Memory B cell (primary cell): Measurements from ENCODE around the gene MPZL3.

Experiments
- ATAC-seq: fragments of 150-1000 bp; cut with Tn5 transposase; 2 replicates; pipeline ENCODE4 v1.10.0; 2021; ENCODE audit warnings: low read depth, mild to moderate bottlenecking, moderate library complexity
- DNase-seq, 2 donors: peaks; one replicate each; pipeline ENCODE4 v3.0.0; 2022; ENCODE audit warnings: low spot score in 2 of 2
- H3K27ac Mint-ChIP-seq: one replicate; pipeline ENCODE4 v1.8.0; 2022; ENCODE audit warnings: mild to moderate bottlenecking, moderate library complexity, mixed read lengths
- H3K27me3 Mint-ChIP-seq: one replicate; pipeline ENCODE4 v1.8.0; 2022; ENCODE audit warnings: mixed read lengths
- H3K36me3 Mint-ChIP-seq: one replicate; pipeline ENCODE4 v1.8.0; 2022; ENCODE audit warnings: mild to moderate bottlenecking, mixed read lengths
- H3K4me1 Mint-ChIP-seq: one replicate; pipeline ENCODE4 v1.8.0; 2022; ENCODE audit warnings: mixed read lengths
- H3K4me3 Mint-ChIP-seq: one replicate; pipeline ENCODE4 v1.8.0; 2022; ENCODE audit warnings: mild to moderate bottlenecking, moderate library complexity, mixed read lengths
- H3K9me3 Mint-ChIP-seq: one replicate; pipeline ENCODE4 v1.8.0; 2022; ENCODE audit warnings: mixed read lengths

MPZL3 gene

DNA sequence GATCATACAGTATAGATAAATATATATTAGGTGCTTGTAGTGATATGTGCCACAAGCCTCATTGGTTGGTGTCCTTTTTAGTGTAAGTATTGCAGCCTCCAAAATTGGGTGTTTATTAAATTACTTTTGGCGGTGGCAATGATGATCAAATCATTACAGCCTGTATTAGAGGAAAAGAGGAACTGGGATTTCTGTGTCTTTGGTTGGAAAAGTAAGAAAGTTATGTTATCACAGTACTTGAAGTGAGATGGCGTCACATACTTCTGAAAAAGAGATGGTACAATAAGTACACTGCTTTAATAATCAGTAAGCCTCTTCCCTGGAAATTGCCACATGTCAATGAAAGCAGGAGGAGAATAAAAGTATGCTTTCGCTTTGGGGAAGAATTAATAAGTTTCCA is 523 bp upstream of the MPZL3 start:
- DNase-seq = no peak
- H3K27ac Mint-ChIP-seq = peak overlapping the region; percentile 100
- H3K27me3 Mint-ChIP-seq = peaks cover 6% of the 10 kb centered on the region
- no peaks in the 10 kb centered on the region for H3K9me3 Mint-ChIP-seq
- peaks cover 8% of the 10 kb centered on the region for H3K4me1 Mint-ChIP-seq
- ATAC-seq = peak; percentile 12
- peaks cover 6% of the 10 kb centered on the region for H3K36me3 Mint-ChIP-seq
- H3K4me3 Mint-ChIP-seq = peak overlapping the region; percentile 99

DNA sequence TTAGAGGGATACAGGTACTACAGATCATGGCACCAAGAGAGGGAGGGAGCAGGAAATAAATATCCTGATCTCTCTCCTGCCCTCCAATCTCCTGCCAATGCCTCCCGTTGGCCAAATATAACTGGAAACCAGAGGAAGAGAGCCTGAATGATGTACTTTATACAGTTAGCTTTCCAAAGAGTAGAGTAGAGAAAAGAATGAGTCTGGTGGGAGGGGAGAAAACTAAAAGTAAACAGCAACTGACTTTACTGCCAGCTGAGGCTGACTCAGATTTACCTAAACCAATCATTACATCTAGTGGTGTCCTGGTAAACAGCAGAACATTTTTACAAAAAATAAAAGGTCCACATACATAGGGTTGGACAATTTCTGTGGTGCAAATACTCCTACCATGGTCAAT is 5.1 kb downstream of the MPZL3 start:
- no peak for ATAC-seq
- H3K36me3 Mint-ChIP-seq = peaks cover 13% of the 10 kb centered on the region

DNA sequence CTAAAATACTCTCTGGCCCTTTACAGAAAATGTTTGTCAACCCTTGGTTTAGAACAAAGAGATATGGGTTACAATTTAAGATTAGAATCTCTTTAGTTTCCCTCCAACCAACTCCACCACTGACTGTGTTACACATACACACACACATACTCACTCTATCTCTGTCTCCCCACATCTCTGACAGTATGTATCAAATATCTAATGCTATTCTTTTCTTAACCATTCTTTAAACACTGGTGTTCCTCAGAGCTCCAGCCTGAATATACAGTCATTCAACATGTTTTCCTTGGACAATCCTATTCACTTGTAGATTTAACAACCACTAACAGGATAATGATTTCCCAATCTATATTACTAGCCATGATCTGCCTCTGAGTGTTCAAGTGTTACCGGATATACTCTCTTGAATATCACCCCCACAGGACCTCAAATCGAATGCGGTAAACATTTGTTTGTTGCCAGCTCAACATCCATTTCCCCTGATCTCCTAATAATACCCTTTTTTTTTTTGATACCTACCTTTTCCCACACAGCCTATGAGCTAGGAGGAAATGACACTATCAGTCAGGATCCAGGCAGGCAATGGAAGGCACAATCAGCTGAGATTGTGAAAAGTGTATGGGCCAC is 6.1 kb downstream of the MPZL3 start:
- DNase-seq (no peak), ATAC-seq (no peak)
- Mint-ChIP-seq H3K9me3 (no peaks in the 10 kb centered on the region), H3K27ac (peak overlapping the region; percentile 20), H3K4me1 (peaks cover 32% of the 10 kb centered on the region), H3K36me3 (peaks cover 13% of the 10 kb centered on the region), H3K27me3 (no peaks in the 10 kb centered on the region), H3K4me3 (no peak overlapping the region)

More for the DNA sequence above, 5.1 kb downstream of the MPZL3 start:
- Mint-ChIP-seq H3K9me3 (no peaks in the 10 kb centered on the region), H3K27ac (no peak overlapping the region), H3K27me3 (no peaks in the 10 kb centered on the region), H3K4me3 (no peak overlapping the region), H3K4me1 (peaks cover 26% of the 10 kb centered on the region)
- DNase-seq = no peak

DNA sequence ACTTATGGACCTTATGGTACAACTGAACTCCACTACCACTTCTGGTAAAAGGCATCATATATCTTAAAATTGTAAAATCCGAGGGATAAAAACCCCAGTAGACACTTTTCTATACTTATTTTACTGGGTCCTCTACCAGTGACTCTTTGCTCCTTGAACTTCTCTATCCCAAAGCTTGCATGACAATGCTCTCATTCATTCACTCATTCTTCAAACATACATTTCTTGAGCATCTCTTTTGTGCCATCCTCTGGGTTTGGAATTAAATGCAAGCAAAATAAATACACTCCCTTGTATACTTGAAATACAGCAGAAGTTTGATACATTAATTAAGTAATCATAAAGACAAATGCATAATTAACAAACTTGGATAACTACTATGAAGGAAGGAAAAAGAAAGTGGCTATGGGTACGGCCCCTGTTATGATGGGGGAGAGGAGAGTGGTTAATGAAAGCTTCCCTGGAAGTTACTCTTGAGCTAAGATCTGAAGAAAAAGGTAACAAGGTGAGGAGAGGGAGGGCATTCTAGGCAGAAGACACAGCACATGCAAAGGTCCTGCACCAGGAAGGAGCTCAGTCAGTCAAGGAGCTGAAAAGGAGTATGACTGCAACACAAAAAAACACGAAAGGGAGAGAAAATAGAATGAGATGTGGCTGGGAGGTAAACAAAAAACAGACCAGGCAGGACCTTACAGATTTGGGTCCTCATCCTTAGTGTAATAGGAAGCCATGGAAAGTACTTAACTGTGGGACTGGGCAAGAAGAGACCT is 8.0 kb downstream of the MPZL3 start:
- DNase-seq = no peak
- Mint-ChIP-seq H3K27ac (no peak overlapping the region), H3K27me3 (no peaks in the 10 kb centered on the region), H3K36me3 (peaks cover 11% of the 10 kb centered on the region), H3K4me1 (peaks cover 34% of the 10 kb centered on the region), H3K9me3 (no peaks in the 10 kb centered on the region), H3K4me3 (no peak overlapping the region)
- ATAC-seq = no peak

DNA sequence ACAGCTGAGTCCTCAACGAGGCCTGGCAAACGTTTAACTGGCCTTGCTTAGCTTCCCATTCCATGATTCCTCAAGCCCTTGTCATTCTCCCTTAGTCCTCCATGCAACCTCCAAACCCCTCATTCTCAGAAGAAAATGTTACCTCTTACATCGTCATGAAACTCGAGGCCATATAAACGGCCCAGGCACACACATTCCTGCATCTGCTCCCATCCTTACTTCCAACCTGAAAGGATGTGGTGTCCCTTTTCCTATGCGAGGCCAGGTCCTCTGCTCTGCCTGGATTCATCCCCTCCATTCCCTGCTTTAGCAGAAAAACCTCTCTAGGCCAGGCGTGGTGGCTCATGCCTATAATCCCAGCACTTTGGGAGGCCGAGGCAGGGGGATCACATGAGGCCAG is 9.0 kb downstream of the MPZL3 start:
- no peak for DNase-seq
- no peak for ATAC-seq
- Mint-ChIP-seq H3K4me1 (peaks cover 34% of the 10 kb centered on the region), H3K36me3 (peaks cover 14% of the 10 kb centered on the region), H3K9me3 (no peaks in the 10 kb centered on the region), H3K27ac (no peak overlapping the region), H3K27me3 (no peaks in the 10 kb centered on the region), H3K4me3 (no peak overlapping the region)

DNA sequence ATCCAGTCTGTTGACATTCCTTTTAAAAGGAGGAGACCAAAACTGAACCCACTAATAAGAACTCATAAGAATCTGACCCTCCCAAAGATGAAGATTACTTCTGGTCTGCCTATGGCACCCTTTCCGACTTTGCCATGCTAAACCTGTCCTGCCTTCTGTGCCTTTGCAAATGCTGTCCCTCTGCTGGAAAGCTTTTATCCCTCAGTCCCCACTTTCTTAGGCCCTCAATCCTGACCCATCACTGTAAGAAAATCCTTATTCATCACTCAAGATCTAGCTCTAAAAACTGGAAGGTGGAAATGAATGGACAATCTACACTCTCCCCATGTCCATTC is 10.4 kb downstream of the MPZL3 start:
- ATAC-seq = no peak
- DNase-seq = no peak
- Mint-ChIP-seq H3K9me3 (no peaks in the 10 kb centered on the region), H3K4me3 (no peak overlapping the region), H3K4me1 (peaks cover 34% of the 10 kb centered on the region), H3K27me3 (no peaks in the 10 kb centered on the region), H3K36me3 (peaks cover 11% of the 10 kb centered on the region), H3K27ac (no peak overlapping the region)

DNA sequence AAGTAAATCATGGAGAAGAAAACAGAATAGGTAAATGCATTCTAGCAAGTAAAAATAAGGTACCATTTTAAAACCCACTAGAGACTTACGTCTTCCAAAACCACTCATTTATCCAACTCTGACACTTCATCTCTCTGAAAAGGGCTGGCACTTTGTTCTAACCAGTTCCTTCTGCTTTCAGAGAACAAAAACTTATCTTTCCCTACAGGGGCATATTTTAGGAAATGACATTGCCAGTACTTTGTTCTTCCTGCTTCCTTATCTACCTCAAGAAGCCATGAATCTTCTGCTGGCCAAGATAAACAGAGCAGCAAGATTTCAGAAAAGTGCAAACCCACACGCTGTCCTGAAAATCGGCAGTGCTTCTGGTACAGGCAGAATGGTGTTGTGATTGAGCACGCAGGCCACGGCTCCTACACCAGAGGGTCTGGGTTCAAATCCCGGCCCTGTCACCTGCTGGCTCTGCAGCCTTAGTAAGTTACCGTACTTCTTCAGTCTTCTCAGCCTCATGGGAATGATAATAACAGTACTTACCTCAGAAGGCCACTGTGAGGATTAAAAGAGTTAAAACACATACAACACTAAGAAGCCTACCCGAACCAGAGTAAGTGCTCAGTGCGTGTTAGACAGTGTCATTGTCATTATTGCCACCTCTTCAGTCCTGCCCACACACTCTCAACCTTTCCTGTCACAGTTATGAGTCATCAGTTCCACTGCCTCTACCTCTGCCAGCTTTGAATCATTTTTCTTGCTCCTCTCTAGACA is 11.0 kb downstream of the MPZL3 start:
- no peak overlapping the region for H3K4me3 Mint-ChIP-seq
- no peak for DNase-seq
- ATAC-seq = peak; percentile 59
- H3K36me3 Mint-ChIP-seq = peaks cover 15% of the 10 kb centered on the region
- H3K4me1 Mint-ChIP-seq = peaks cover 34% of the 10 kb centered on the region
- no peak overlapping the region for H3K27ac Mint-ChIP-seq
- H3K27me3 Mint-ChIP-seq = no peaks in the 10 kb centered on the region
- no peaks in the 10 kb centered on the region for H3K9me3 Mint-ChIP-seq

DNA sequence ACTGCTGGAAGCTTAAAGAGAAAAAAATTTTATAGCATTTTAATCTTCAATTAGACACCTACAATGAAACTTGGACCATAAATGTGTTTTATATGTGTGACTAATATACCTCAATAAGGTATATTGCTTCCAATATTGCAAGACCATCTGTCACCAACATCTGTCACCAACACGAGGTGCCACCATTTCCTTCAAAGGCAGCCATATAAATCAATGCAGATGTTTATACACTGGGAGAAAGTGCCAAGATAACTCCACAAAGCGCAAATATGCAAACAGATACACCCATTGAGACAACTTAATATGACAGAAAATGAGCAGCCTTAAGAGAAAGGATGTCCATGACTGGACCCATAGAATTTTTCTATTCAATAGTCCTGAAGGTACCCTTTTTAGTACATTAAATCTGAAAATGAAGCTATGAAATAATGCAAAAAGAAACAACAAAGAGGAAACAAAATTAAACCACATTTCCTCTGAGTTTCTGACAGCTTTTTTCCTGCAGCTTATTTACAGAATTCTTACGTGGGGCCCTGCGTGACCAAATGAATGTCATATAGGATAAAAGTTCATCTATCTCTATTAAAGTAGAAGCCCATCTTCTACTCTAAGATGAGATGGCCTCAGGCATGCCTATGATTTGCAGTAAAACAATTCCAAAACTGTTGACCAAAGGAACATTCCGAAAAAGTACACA is 12.5 kb downstream of the MPZL3 start:
- no peak overlapping the region for H3K4me3 Mint-ChIP-seq

DNA sequence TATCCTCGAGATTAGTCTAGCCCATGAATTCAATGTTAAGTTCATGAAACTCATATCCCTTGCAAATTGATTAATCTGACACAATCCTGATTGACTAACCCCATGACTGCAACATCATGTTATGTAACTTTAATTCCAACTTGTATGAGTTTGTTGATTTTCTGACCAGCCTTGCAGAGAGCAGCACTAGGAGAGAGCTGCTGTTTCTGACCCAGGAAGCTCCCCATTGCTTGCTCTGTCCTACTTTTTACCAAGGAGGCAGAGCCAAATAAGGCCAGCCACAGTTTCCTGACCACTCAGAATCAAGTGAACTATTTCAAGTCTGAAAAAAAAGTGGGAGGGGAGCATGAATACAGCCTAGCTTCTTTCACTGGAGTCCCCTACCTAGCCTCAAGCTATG is 13.2 kb downstream of the MPZL3 start:
- ATAC-seq (no peak), DNase-seq (no peak)
- no peak overlapping the region for H3K4me3 Mint-ChIP-seq
- H3K27ac Mint-ChIP-seq = no peak overlapping the region
- H3K36me3 Mint-ChIP-seq = peaks cover 27% of the 10 kb centered on the region
- peaks cover 18% of the 10 kb centered on the region for H3K4me1 Mint-ChIP-seq
- H3K27me3 Mint-ChIP-seq = no peaks in the 10 kb centered on the region
- no peaks in the 10 kb centered on the region for H3K9me3 Mint-ChIP-seq

More for the DNA sequence above, 12.5 kb downstream of the MPZL3 start:
- H3K4me1 Mint-ChIP-seq = peaks cover 24% of the 10 kb centered on the region
- H3K27me3 Mint-ChIP-seq = no peaks in the 10 kb centered on the region
- no peak overlapping the region for H3K27ac Mint-ChIP-seq
- no peaks in the 10 kb centered on the region for H3K9me3 Mint-ChIP-seq
- H3K36me3 Mint-ChIP-seq = peaks cover 25% of the 10 kb centered on the region
- ATAC-seq = no peak
- no peak for DNase-seq

DNA sequence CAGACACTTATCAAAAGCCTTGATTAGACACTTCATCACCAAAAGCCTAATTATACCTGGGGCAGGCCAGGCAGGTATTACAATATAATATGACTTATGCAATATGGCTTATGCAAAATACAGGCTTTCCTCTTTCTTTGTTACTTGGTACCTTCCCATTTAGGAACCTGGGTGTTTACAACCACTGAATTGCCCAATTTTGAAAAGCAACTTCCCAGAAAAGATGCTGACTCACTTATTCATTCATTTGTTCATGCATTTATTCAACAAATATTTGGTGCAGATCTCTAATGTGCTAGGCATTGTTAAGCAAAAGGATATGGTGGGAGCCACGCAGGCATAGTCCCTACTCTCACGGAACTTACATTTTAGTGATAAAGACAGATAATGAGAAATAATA is 13.7 kb downstream of the MPZL3 start:
- ATAC-seq = no peak
- DNase-seq = no peak
- Mint-ChIP-seq H3K27me3 (no peaks in the 10 kb centered on the region), H3K9me3 (no peaks in the 10 kb centered on the region), H3K4me1 (peaks cover 16% of the 10 kb centered on the region), H3K27ac (no peak overlapping the region), H3K36me3 (peaks cover 28% of the 10 kb centered on the region), H3K4me3 (no peak overlapping the region)

DNA sequence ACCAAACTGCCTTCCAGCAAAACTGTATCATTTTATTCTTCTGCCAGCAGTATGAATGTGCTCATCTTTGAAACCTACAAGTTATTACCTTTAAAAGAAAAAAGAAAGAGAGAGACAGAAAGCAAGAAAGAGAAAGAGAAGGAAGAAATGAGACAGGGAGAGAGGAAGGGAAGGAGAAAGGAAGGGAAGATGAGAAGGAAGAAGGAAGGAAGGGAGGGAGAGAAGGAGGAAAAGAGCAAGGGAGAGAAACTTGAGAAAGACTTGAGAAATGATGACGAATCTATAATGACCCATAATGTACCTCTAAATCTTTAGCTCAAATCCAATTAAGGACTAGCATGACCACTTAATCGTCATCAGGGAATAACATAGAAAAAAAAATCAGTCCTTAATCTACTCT is 16.0 kb downstream of the MPZL3 start:
- H3K9me3 Mint-ChIP-seq = no peaks in the 10 kb centered on the region
- H3K27me3 Mint-ChIP-seq = no peaks in the 10 kb centered on the region
- peaks cover 5% of the 10 kb centered on the region for H3K4me1 Mint-ChIP-seq
- no peak for DNase-seq
- H3K4me3 Mint-ChIP-seq = no peak overlapping the region
- H3K27ac Mint-ChIP-seq = no peak overlapping the region
- ATAC-seq = no peak
- H3K36me3 Mint-ChIP-seq = peaks cover 28% of the 10 kb centered on the region

DNA sequence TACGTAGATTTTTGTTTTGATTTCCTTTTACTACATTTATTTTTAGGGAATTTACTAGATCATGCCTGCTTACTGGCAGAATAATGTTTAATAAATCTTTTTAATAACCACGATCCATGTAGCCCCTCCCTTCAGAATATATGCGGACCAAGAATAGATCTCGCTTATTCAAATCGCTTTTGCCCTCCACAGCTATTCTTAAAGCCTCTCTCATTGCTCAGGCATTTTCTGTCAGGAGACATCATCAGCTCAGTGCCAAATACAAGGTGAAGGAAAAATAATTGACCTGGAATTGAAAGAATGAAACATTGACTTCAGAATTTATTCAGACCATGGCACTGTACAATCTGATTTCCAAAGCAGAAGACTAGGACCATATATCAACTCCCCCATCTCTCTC is 17.3 kb downstream of the MPZL3 start:
- Mint-ChIP-seq H3K4me3 (no peak overlapping the region), H3K27me3 (no peaks in the 10 kb centered on the region), H3K4me1 (peaks cover 3% of the 10 kb centered on the region), H3K9me3 (no peaks in the 10 kb centered on the region), H3K36me3 (peaks cover 28% of the 10 kb centered on the region), H3K27ac (no peak overlapping the region)
- ATAC-seq (no peak), DNase-seq (no peak)

DNA sequence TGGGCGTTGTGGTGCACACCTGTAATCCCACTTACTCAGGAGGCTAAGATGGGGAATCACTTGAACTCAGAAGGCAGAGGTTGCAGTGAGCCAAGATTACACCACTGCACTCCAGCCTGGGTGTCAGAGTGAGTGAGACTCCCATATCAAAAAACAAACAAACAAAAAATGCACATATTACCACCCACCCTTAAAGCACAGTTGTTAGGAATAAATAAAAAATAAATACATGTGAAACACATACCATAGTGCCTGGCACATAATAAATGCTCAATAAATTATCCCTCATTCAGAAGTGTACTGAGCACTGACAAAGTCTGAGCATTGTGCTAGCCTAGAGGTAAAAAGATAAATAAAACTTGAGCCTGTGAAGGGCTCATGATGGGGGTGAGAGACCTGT is 18.3 kb downstream of the MPZL3 start:
- DNase-seq = no peak
- no peaks in the 10 kb centered on the region for H3K9me3 Mint-ChIP-seq
- no peak overlapping the region for H3K27ac Mint-ChIP-seq
- H3K27me3 Mint-ChIP-seq = no peaks in the 10 kb centered on the region
- H3K4me1 Mint-ChIP-seq = peaks cover 8% of the 10 kb centered on the region
- H3K36me3 Mint-ChIP-seq = peaks cover 28% of the 10 kb centered on the region
- H3K4me3 Mint-ChIP-seq = no peak overlapping the region
- ATAC-seq = no peak

DNA sequence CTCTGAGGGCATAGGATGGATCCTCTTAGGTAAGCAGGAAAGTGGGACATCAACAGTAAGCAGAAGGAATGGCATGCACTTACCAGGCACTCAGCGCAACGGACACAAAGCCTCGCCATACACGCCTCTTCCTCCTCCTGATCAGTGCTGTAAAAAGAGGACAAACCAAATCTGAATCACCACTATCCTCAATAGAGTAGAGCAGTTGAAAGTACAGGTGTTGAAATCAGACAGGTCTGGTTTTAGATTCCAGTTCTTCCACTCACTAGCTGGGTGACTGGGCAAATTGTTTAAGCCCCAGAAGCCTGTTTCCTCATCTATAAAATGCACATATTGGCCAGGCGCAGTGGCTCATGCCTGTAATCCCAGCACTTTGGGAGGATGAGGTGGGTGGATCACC is 18.8 kb downstream of the MPZL3 start:
- Mint-ChIP-seq H3K4me3 (no peak overlapping the region), H3K4me1 (peaks cover 11% of the 10 kb centered on the region)

More for the DNA sequence above, 18.8 kb downstream of the MPZL3 start:
- H3K27me3 Mint-ChIP-seq = no peaks in the 10 kb centered on the region
- H3K9me3 Mint-ChIP-seq = no peaks in the 10 kb centered on the region
- peaks cover 25% of the 10 kb centered on the region for H3K36me3 Mint-ChIP-seq
- no peak for DNase-seq
- no peak for ATAC-seq
- H3K27ac Mint-ChIP-seq = no peak overlapping the region
